GM21381 (cell line): ENCODE measurements around the gene ADGRL3.
"Not testable (repeated sequence)": the region's sequence is repeated elsewhere in the genome, so short reads cannot be mapped to it uniquely, and the experiment has no call there.

Source experiments
- ATAC-seq: cut with Tn5 transposase; IDR thresholded peaks from one replicate; pipeline ENCODE4 v1.9.1; 2021; ENCODE audit warnings: mild to moderate bottlenecking, moderate library complexity; ENCODE audit not compliant: unreplicated experiment

ADGRL3 gene

GRCh38 chr4:61468024-61468720 lies 268.0 kb downstream of the ADGRL3 start:
- no peak for ATAC-seq

GRCh38 chr4:61473306-61473705 lies 273.2 kb downstream of the ADGRL3 start:
- ATAC-seq = no peak

- no peak for ATAC-seq
These were observed 278.2 kb downstream of the ADGRL3 start for GRCh38 chr4:61478340-61478739.

- ATAC-seq = no peak
These were observed 284.9 kb downstream of the ADGRL3 start for GRCh38 chr4:61485056-61485455.

DNA sequence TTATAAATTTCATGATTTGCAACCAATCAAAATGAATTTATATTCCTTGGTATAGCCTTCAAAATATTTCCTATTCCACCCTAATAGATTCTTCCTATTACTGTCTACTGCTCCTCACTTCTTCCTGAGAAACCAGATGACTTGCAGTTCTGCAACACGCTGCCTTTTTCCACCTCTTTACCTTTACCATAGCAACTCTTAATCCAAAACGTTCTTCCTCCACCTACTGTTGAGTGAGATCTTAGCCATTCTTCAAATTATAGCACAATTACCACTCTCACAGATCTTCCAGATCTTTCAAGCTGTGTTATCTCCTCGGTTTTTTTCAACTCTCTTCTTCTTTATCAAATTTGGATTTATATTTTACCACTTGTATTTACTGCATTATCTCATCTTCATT lies 289.8 kb downstream of the ADGRL3 start:
- no peak for ATAC-seq

DNA sequence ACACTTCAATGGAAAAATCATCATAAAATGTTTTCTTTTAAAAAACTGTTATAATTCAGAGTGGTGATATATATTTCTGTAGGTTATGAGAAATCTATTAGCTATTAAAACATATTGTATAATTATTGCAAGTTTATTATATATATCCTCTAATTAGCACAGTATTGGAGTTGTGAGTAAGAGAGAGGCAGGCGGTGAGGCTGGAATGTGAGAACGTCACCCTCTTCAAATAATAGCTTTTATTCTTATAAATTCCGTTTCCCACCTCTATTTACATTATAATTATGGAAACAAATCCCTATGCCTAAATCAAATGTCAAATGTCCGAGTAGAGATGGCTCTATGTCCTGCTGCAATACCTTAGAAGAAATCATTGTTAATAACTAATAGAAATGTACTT lies 292.9 kb downstream of the ADGRL3 start:
- ATAC-seq = no peak

- no peak for ATAC-seq
These were observed 293.3 kb downstream of the ADGRL3 start for GRCh38 chr4:61493470-61493869.

DNA sequence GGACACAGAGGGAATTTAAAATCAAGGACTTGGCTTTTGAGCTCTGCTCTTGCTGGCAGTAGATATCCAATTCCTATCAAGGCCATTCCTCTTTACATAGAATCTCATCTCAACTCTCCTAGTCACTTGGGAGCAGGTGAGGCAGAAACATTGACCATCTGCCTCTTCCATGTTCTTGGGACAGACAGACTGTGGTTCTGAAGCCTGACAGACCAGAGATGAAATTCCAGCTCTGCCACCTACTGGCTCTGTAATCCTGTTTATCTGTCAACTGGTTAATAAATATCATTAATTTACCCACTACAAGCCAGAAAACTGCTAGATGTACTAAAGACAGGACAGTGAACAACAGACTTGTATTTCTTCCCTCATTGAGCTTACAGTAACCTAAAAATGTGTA lies 300.8 kb downstream of the ADGRL3 start:
- no peak for ATAC-seq

GRCh38 chr4:61501812-61502211 lies 301.7 kb downstream of the ADGRL3 start:
- ATAC-seq = no peak

- ATAC-seq = no peak
These were observed 305.9 kb downstream of the ADGRL3 start for GRCh38 chr4:61505773-61506685.

- no peak for ATAC-seq
These were observed 307.0 kb downstream of the ADGRL3 start for GRCh38 chr4:61507091-61507490.

DNA sequence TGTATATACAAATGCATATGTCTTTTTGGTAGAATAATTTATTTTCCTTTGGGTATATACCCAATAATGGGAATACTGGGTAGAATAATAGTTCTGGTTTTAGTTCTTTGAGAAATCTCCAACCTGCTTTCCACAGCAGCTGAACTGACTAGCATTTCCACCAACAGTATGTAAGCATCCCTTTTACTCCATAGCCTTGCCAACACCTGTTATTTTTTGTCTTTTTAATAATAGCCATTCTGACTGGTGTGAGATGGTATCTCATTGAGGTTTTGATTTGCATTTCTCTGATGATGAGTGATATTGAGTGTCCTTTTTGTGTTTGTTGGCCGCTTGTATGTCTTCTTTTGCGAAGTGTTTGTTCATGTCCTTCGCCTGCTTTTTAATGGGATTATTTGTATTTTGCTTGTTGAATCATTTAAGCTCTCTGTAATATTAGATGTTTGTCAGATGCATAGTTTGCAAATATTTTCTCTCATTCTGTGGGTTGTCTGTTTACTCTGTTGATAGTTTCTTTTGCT lies 309.7 kb downstream of the ADGRL3 start:
- ATAC-seq = not testable (repeated sequence)

DNA sequence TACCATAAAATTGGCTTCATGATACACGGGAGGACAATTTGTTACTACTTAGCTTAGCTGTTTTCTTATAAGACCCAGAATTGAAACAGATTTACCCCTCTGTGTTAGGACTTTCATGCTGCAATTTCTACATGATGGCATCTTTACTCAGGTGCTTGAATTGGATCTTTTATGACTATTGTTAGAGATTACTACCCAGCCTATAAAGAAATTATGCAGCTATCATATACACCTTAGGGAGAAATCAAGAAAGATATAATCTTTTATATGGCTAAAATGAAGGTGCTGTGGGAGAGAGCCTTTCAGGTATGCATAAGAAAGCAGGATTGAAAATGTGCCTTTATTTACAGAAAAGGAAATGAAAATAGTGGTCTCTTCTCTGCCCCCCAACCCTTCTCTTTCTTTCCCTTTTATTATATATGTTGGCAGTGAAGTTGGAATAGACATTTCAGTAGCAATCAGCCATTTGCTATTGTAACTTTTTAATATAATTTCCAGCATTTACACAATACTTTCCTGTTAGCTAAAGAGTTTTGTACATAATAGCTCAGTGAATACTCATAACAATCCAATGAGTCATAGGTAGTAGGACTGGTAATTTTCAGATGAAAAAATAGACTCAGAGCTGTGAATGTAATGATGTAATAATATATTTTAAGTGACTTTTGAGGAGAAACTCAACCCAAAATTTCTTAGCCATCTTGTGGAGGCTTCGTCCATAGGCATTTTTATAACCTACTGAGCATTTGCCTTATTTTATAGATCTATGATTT lies 311.8 kb downstream of the ADGRL3 start:
- no peak for ATAC-seq

DNA sequence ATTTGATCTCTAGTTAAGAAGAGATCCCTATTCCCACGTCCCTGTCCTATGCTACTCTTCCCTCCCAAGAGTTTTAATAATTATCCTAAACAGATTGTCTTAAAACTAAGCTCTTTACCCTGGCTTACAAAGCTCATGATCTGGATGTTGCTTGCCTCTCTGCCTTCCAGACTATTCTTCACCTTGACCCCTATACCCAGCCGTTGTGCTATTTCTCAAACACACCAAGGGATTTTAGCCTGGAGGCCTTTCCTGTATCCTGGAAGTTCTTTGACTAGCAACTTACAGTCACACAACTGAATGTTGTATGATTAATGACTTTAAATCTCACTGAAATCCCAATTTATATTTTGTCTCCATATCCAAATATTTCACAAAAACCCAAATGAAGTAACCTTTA lies 314.9 kb downstream of the ADGRL3 start:
- no peak for ATAC-seq

DNA sequence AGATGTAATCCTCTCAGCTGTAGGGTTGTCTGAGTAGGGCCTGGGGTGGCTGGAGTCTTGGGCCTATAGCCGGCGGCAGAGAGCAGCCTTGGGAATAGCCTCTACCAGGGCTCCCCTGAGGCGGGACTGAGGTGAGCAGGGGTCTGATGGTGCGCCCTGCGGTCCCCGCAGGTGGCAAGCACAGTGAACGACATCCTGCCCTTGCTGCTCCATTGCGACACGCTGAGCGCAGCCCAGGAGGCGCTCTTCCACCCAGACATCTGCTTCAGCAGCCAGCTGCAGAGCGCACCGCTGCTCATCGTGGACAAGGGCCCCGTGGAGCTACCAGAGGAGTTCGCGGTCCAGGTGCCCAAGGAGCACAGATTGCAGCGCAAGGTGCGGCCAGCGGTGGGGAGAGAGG lies 317.0 kb downstream of the ADGRL3 start:
- no peak for ATAC-seq

- no peak for ATAC-seq
These were observed 320.0 kb downstream of the ADGRL3 start for GRCh38 chr4:61520166-61520565.

DNA sequence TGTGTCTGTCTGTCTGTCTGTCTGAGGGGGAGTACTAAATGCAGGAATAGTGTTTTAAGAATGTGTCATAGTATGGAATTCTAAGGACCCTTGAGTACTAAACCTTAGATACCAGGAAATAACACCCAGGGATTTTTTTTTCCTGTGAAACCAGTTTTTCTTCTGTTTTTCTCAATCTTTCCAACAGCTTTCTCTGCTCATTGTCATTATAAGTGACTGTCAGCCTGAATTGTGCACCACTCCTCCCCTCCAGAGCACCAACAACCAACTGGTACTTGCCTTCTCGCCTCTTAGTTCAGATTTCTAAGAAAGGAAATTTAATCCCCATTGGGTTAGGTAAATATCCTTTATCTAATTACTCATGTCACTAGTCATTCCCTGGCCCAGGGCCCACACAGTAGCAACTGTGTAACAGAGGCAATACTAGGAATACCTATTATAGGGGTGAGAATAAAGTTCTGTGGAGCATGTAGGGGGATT lies 320.6 kb downstream of the ADGRL3 start:
- ATAC-seq = no peak

DNA sequence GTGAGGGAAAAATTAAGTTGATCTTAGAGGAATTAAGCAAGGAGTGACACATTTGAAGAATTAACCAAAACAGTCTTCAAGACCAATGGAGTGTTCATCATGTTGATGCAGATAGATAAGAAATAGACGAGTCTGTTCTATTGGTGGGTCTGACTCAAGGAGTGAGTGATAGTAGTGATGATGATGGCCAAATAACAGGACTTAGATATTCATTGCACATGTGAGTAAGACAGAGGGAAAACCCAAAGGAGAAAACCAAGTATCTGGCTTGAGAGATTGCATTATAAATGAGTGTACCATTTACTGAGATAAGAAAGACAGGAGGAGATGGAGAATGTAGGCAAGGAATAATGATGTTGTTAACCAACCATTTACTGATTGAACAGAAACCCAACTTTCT lies 321.3 kb downstream of the ADGRL3 start:
- no peak for ATAC-seq

DNA sequence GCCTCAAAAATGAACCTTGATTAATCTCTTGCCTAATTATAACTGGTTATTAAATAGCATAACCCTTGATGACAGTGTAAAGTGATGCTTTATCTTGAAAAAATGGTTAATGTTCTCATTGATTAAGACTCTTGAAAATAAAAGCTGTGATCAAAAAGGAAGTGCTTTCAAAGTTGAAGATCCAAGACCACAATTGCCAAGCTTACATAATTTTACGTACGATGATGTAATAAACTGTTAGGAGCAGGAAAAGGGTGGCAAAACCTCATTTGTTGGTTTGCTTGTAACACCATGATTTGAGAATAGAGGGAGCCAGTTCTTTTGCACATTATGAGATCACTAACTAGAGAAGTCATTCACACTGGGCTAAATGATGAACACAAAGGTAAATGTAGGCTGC lies 322.2 kb downstream of the ADGRL3 start:
- no peak for ATAC-seq

DNA sequence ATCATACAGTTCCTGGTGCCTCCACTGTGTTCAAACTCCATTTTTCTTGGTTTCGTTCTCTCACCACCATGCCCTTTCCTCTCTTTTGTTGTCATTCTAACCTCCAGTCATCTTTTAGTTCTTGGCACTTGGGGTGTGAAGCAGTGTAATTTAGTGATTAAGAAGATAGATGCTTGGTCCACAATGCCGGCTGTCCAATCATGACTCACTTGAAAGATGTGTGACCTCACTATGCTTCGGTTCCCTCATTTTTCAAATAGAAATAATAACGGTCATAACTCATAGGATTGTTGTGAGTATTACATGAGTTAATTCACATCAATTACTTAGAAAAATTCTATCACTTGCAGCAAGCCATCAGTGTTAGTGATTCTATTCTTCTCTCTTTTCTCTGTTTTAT lies 327.8 kb downstream of the ADGRL3 start:
- no peak for ATAC-seq

DNA sequence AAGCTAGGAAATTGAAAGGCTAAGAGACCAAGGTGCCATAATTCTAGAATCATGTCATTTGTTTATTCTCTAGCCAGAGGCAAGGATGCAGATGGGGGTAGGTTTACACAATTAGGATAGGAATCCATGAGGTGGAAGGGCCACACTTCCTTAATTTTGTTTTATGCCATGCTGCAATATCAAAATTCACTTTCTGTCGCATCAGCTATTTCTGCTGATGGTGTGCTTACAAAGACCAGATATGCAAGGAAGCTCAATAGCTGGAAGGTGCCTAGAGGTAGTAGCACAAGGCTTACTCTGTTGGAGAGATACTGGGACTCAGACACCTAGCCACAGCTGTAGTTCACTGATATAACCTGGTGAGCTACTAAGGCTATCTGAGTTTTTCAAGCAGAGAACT lies 328.5 kb downstream of the ADGRL3 start:
- no peak for ATAC-seq
